GM12864 (cell line): ENCODE data around the gene POLR3A.

ENCODE experiments used
- DNase-seq: peaks from one replicate; pipeline ENCODE4 v3.0.0-alpha.2; 2011; ENCODE audit warnings: low read depth
- H3K4me3 ChIP-seq: 2 replicates; pipeline ENCODE4 v1.5.1; 2011; ENCODE audit warnings: mild to moderate bottlenecking, low read depth, low read length, control low read depth
- TF ChIP-seq, protein P1 (sequence below): IDR thresholded peaks from 2 replicates; pipeline ENCODE4 v1.5.1; 2011; ENCODE audit warnings: low read depth, mild to moderate bottlenecking, moderate library complexity, low read length, control low read depth, inconsistent platforms; ENCODE audit errors: missing control alignments

Gene POLR3A

DNA sequence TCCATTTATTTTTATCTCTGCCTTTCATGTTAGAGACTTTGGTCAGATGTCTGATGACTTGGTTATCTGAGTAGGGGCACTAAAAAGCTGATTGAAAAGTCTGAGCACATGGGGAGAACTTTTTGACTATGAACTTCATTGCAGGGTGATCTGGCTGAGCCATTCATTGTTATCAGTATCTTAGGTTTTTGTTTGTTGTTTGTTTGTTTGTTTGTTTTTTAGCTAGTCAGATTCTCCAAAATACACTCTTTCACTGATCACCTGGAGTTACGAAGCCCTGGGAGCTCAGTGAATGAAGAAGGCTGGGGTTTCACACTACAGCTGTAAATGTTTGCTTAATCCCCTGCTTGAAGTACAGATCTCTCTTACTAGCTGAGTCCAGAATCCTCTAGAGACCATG lies 74.2 kb downstream of the POLR3A start:
- TF ChIP-seq, protein P1, sequence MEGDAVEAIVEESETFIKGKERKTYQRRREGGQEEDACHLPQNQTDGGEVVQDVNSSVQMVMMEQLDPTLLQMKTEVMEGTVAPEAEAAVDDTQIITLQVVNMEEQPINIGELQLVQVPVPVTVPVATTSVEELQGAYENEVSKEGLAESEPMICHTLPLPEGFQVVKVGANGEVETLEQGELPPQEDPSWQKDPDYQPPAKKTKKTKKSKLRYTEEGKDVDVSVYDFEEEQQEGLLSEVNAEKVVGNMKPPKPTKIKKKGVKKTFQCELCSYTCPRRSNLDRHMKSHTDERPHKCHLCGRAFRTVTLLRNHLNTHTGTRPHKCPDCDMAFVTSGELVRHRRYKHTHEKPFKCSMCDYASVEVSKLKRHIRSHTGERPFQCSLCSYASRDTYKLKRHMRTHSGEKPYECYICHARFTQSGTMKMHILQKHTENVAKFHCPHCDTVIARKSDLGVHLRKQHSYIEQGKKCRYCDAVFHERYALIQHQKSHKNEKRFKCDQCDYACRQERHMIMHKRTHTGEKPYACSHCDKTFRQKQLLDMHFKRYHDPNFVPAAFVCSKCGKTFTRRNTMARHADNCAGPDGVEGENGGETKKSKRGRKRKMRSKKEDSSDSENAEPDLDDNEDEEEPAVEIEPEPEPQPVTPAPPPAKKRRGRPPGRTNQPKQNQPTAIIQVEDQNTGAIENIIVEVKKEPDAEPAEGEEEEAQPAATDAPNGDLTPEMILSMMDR, result no peak
- H3K4me3 ChIP-seq, result no peak overlapping the region

DNA sequence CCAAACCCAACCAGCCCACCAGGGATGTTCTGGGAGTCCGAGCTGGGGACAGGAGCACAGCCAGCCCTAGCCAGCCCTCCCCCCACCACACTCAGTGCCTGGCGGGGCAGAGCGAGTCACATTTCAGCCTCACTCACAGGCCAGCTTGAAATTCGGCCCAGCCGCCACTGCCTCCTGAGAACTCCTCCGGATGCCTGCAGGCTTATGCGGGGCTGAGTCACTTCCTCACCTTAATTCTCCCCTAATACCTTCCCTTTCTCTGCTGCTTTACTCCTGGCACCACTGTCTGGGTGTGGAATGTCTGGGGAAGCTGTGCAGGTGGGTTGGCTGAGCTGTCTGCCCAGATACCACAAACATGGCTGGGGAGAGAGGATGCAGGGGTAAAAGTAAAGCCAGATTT lies 80.1 kb downstream of the POLR3A start:
- no peak overlapping the region for H3K4me3 ChIP-seq
- no peak for DNase-seq

More for the DNA sequence above, 74.2 kb downstream of the POLR3A start:
- no peak for DNase-seq

DNA sequence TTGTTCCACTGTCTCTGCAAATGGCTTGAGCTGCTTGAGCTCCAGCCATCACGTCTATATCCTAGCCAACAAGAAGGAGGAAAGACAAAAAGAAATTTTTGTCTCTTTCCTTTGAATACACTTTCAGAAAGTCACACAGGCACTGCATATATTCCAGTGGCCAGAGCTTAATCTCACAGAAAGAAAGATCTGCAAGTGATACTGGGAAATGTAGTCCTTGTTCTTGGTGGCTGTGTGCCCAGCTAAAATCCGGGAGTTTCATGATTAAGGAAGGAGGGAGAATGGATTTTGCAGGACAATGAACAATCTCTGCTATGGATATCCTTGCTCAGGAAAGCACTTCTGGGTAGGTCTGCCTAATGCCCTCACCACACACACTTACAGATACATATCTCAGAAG lies 83.2 kb downstream of the POLR3A start:
- TF ChIP-seq, protein P1, result no peak
- H3K4me3 ChIP-seq, result no peak overlapping the region
- no peak for DNase-seq

More for the DNA sequence above, 80.1 kb downstream of the POLR3A start:
- TF ChIP-seq, protein P1, result no peak

DNA sequence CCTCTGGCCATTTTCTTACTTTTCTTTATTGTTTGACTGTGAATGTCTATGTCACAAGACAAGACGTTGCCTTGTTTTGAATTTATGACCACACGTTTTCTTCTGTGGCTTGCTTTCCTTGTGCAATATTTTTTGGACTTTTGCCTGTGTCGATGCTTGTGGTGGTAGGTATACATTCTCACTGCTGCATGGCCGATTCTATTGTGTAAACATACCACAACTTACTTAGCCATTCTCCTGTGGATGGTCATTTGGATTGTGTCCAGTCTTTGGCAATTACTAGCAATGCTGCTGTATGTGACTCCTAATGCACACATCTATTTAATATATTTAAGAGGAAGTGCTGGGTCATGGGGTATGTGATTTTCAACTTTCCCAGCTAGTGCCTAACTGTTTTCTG lies 84.8 kb downstream of the POLR3A start:
- H3K4me3 ChIP-seq, result no peak overlapping the region
- no peak for DNase-seq
- TF ChIP-seq, protein P1, result no peak

DNA sequence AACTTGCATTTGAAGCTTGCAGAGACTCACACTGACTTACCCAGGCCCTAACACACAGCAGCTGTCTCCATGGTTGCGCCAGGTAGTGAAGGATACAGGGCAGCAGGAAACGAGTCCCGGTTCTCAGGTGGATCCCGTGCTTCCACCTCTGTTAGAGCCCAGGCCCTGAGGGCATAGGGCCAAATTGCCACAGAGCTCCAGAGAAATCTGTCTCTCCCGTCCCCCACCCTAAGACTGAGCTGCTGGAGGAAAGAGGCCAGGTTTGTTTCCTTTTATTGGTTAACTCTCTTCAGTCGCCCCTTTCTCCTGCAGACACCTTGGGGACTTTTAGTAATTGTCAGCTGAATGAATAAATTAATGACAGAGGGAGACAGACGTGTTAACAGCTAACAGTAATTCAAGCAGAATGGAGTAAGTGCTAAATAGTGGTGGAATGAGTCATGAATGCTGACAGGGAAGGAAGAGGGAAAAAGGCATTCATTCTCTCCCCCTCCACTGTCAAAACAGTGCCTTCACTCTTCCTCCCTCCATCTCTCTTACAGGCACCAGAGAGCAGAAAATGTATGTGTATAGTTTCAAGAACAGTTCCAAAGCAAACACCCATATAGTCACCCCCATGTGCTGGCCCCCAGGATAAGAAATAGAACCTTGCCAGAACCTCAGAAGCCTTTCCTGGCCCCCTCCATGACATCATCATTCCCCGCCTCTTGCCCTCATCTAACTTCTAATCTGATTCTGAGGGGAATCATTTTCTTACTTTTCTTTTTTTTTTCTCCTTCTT lies 86.0 kb downstream of the POLR3A start:
- H3K4me3 ChIP-seq, result no peak overlapping the region
- no peak for DNase-seq
- TF ChIP-seq, protein P1, result no peak

DNA sequence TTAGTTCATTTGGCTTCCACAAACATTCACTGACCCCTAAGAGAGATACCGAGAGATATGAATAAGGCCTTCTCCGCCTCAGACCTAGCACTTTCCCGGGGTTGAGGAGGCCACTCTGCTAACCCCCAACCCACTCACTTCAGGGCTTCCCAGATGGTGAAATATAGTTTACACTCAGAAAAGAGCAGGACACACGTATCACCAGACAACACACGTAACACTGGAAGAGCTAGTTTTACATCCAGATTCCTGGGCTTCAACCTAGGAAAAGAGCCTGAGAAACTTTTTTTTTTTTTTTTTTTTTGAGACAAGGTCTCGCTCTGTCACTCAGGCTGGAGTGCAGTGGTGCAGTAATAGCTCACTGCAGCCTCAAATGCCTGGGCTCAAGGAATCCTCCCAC lies 87.5 kb downstream of the POLR3A start:
- H3K4me3 ChIP-seq, result no peak overlapping the region
- DNase-seq, result no peak
- TF ChIP-seq, protein P1, result no peak

DNA sequence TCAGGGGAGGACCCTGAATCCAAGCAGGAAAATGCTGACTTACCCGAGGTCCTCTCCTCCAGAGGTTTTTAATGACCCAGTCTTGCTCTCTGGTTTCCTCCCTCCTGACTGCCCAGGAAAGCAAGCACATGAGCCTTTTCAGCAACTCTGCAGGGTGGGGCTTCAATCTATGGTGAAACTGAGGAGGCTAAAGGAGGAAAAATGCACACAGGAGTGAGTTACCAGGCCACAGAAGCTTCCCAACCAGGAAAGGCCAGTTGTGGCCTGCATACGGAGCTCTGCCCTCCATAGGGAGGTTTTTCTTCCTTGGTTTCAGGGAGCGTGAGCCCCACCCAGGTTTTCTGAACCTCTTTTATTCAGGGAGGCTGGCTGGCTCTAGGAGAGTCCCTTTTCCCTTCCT lies 88.7 kb downstream of the POLR3A start:
- TF ChIP-seq, protein P1, result no peak
- DNase-seq, result no peak
- H3K4me3 ChIP-seq, result no peak overlapping the region
